HG02981 (cell line): ENCODE results near the gene CNTNAP4.

Experiments
- ATAC-seq: cut with Tn5 transposase; IDR thresholded peaks from one replicate; pipeline ENCODE4 v1.9.1; 2021; ENCODE audit warnings: mild to moderate bottlenecking, moderate library complexity; ENCODE audit not compliant: unreplicated experiment

Gene CNTNAP4

DNA sequence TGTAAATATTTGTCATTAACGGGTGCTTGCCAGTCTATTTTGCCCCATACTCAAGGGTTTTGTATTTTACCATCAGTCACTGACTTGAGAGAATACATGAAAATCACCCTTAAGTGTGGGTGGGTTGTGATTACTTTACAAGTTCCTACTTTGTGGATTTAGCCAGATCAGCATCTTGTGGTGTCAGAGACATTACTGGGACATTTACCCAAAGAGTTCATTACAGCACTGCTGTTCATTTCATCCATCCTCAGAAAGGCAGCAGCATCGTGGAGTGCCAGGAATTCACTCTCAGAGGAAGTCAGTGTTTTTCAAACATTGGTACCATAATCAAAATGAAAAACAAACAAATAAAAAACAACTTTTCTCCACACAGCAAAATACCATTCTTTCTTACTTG, 110.8 kb downstream of the CNTNAP4 start:
- no peak for ATAC-seq

GRCh38 chr16:76389126-76389525, 111.9 kb downstream of the CNTNAP4 start:
- ATAC-seq, result no peak

DNA sequence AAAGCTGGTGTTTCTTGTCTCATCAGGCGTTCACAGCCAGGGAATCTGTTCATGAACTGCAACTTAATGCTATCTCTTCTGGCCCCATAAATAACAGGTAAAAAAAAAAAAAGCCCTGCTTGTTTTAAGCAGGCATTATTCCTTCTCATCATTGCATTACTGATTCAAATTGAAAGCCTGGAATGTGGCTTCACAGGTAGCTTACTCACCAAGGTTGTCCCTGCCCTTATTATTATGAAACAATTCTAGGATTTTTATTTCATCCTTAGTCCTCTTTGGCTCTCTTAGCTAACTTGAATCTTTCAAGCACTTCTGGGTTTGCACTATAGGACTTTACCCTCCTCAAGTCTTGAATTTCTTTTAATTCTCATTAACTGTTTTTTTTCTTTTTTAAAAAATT, 113.3 kb downstream of the CNTNAP4 start:
- ATAC-seq, result no peak

- ATAC-seq, result no peak
These were observed 119.8 kb downstream of the CNTNAP4 start for GRCh38 chr16:76396977-76397376.

- no peak for ATAC-seq
These were observed 132.5 kb downstream of the CNTNAP4 start for GRCh38 chr16:76409706-76410105.

- no peak for ATAC-seq
These were observed 144.4 kb downstream of the CNTNAP4 start for GRCh38 chr16:76421571-76421970.

DNA sequence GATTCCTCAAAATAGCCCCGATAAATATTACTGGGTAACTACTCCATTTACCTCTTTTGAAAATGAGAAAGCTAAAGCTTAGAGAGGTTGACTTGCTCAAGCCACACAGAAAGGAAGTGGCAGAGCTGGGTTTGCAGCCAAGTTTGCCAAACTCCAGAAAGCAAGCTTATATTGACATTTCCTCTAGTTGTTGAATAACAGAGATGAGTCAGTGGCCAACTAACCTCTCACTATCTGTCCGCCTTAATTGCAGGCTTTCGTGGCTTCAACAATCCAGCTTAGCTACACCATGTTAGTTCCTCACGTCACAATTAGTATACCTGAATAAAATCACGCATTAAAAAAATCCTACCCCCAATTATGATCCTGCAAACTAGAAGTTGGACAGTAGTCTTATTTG, 151.7 kb downstream of the CNTNAP4 start:
- ATAC-seq, result no peak

GRCh38 chr16:76441391-76441790, 164.2 kb downstream of the CNTNAP4 start:
- no peak for ATAC-seq

- ATAC-seq, result no peak
These were observed 164.7 kb downstream of the CNTNAP4 start for GRCh38 chr16:76441876-76442275.

DNA sequence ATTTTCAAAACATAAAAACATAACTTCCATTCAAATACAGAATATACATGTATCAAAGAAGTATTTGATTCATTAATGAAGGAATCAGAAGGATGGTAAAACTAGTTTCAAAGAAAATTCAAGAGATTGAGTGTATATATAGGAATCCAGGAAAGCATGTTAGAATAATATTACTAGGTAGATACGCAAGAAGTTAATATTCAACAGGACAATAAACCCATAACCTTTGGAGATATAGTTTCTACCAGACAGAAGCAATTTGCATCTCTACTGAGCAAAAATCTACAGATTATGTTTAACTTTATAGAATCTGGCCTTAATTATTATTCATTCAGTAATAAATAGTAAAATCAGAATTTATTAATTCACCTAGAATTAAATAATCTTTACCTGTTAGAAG, 166.8 kb downstream of the CNTNAP4 start:
- ATAC-seq, result no peak

DNA sequence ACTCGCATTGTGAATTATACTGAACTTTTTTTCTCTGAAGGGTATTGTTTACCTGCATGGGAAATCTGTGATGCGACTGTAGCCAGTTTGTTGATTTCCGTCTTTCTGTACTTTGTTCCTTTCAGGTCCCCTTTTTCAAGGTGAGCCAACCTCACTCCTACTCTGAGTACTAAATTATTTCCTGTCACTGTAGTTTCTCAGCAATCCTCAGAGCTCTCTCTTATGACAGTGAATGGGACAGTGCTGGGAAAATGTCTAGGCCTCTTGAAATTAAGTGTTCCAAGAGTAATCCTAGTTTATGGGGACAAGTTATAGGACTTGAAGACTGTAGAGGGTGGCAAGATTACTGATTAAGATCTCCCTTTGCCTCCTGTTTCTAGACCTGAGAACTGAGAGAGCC, 167.6 kb downstream of the CNTNAP4 start:
- no peak for ATAC-seq

- ATAC-seq, result no peak
These were observed 168.6 kb downstream of the CNTNAP4 start for GRCh38 chr16:76445815-76446214.

- no peak for ATAC-seq
These were observed 169.1 kb downstream of the CNTNAP4 start for GRCh38 chr16:76446251-76446650.

- no peak for ATAC-seq
These were observed 173.7 kb downstream of the CNTNAP4 start for GRCh38 chr16:76450890-76451289.

- ATAC-seq, result no peak
These were observed 178.1 kb downstream of the CNTNAP4 start for GRCh38 chr16:76455257-76455656.

GRCh38 chr16:76456016-76456415, 178.8 kb downstream of the CNTNAP4 start:
- ATAC-seq, result no peak

DNA sequence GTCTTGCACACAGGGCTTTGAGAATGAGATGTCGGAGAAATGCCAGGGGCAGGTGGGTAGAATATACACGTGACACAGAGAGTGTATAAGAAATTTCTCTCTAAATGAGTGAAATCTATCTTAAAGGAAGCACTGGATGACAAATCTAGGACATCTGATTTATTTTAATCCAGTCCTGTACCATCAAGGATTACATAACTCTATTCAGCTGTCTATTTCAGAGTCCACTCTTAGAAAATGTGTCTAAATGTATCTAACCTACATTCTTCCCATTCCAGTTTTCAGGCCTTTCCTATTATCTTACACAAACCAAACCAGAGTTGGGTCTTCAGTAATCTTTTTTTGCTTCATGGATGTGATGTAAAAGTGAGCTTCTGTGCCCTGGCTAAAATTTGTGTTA, 181.9 kb downstream of the CNTNAP4 start:
- ATAC-seq, result no peak

DNA sequence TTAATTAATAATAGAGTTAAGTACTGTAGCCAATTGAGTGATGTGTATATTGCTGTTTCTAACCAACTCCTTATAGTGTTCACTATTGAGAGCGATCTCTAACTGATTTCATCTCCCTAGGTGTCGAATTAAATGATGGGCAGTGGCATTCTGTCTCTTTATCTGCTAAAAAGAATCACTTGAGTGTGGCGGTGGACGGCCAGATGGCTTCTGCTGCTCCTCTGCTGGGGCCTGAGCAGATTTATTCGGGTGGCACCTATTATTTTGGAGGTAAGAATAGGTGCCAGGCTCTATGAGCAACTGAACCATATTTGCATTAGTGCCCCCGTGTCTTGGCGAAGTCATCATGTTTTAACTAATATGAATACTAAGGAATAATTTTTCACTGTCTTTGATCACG, 184.6 kb downstream of the CNTNAP4 start:
- no peak for ATAC-seq

- no peak for ATAC-seq
These were observed 187.9 kb downstream of the CNTNAP4 start for GRCh38 chr16:76464955-76465620.

GRCh38 chr16:76466871-76467270, 189.7 kb downstream of the CNTNAP4 start:
- ATAC-seq, result no peak

- no peak for ATAC-seq
These were observed 196.8 kb downstream of the CNTNAP4 start for GRCh38 chr16:76474048-76474447.

- ATAC-seq, result no peak
These were observed 200.9 kb downstream of the CNTNAP4 start for GRCh38 chr16:76478105-76478504.

GRCh38 chr16:76483307-76483909, 206.2 kb downstream of the CNTNAP4 start:
- ATAC-seq, result no peak
